ENCODE measurements around the gene MPIG6B. TPM values are rescaled to one million over a fixed set of nuclear protein-coding genes. Genes with fewer than 3 reads are reported as not detected.
A peak's percentile ranks its signal among the peaks of the same experiment; 100 is the strongest.

The MPIG6B gene
- polyA plus RNA-seq, 2 of the 4 experiments (the other 2 are of a cell fraction): not detected

DNA sequence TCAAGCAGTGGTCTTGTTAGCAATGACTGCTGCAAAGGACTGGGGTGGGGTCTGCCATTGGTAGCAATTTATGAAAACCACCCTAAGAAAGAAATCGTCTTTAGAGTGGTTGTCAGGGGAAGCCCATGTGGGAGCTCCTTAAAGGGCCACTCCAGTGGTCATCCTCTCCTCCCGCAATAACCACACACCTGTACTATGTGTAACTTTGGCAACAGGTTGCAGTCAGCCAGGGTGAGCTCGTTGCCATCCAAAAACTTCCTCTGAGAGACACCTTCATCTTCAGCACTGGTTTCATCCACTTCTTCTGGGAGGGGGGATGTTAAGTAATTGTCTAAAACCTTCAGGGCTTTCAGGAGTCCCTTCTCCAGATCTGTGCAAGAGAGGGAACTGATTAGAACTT is 8.9 kb downstream of the MPIG6B start:
- TF ChIP-seq HOXB13 (CRISPR knock-in tag; IDR thresholded peaks at IDR 0.05; ENCODE audit: low read depth) (no peak), JUN (IDR thresholded peaks at IDR 0.05) (no peak), CHD2 (IDR thresholded peaks at IDR 0.05; ENCODE audit: low read length, partially characterized antibody) (no peak), MAFK (IDR thresholded peaks at IDR 0.05; ENCODE audit: partially characterized antibody) (no peak), RFX5 (IDR thresholded peaks at IDR 0.05) (no peak), BHLHE40 (IDR thresholded peaks at IDR 0.05; ENCODE audit: low read depth, low read length) (no peak), RNF2 (IDR thresholded peaks at IDR 0.05; ENCODE audit: borderline replicate concordance, low read depth) (no peak), JUNB (IDR thresholded peaks at IDR 0.05) (no peak)
- TF ChIP-seq, protein P1, sequence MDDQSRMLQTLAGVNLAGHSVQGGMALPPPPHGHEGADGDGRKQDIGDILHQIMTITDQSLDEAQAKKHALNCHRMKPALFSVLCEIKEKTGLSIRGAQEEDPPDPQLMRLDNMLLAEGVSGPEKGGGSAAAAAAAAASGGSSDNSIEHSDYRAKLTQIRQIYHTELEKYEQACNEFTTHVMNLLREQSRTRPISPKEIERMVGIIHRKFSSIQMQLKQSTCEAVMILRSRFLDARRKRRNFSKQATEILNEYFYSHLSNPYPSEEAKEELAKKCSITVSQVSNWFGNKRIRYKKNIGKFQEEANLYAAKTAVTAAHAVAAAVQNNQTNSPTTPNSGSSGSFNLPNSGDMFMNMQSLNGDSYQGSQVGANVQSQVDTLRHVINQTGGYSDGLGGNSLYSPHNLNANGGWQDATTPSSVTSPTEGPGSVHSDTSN (IDR thresholded peaks at IDR 0.05): no peak
- DNase-seq (ENCODE audit: low read depth in 1 of 2, low spot score in 1 of 2) (no peak), ATAC-seq (no peak), FAIRE-seq (no peak)
- Histone ChIP-seq H3K9me3 (no peaks in the 10 kb centered on the region), H3K4me2 (no peak overlapping the region), H3K4me1 (peaks cover 23% of the 10 kb centered on the region), H3K4me3 (no peak overlapping the region), H3K27ac (no peak overlapping the region)
- WGBS (ENCODE audit: missing lambda C conversion rate): 78% methylated on average over 3 of the region's 3 CpGs
- POLR2A ChIA-PET: no interaction called here
- CTCF ChIA-PET: interaction anchor here (0.8 to 1.1 kb wide), 2 partner anchors 15 to 20 kb away, joined by 3 read pairs; no protein-coding TSS in a partner anchor

DNA sequence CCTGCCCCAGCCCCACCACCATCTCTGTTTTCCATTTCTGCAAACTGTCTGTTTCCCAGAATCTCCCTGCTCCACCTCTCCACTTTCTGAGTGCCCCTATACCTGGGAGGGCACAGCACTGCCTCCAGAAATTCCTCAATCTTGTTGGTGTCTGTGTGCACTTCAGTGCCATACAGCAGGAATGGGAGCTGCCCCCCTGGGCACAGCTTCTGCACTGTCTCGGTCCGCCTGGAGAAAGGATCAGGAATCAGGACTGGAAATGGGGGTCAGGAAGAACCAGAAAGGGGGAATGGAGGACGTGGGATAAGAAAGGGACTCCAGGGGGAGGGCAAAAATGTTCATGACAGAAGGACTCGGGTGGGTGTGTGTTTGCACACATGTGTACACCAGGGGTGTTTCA is 10.6 kb downstream of the MPIG6B start:
- no peaks in the 10 kb centered on the region for H3K9me3 ChIP-seq
- H3K27ac ChIP-seq: peak overlapping the region; percentile 94 to 99; a peak in 4 of 6 replicates
- FAIRE-seq: no peak
- peaks cover 40% of the 10 kb centered on the region for H3K4me1 ChIP-seq
- no peak overlapping the region; the same call in 2 of the 3 replicates for H3K4me3 ChIP-seq
- ChIA-PET POLR2A (interaction anchor here (0.6 kb wide), 1 partner anchor 8 kb away, joined by 4 read pairs; no protein-coding TSS in a partner anchor), CTCF (interaction anchor here (0.7 kb wide), 2 partner anchors 35 to 46 kb away, joined by 3 read pairs; no protein-coding TSS in a partner anchor)
- TF ChIP-seq EHMT2 (IDR thresholded peaks at IDR 0.05; ENCODE audit: low read depth): no peak
- TF ChIP-seq, protein P2, sequence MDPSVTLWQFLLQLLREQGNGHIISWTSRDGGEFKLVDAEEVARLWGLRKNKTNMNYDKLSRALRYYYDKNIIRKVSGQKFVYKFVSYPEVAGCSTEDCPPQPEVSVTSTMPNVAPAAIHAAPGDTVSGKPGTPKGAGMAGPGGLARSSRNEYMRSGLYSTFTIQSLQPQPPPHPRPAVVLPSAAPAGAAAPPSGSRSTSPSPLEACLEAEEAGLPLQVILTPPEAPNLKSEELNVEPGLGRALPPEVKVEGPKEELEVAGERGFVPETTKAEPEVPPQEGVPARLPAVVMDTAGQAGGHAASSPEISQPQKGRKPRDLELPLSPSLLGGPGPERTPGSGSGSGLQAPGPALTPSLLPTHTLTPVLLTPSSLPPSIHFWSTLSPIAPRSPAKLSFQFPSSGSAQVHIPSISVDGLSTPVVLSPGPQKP (IDR thresholded peaks at IDR 0.05; ENCODE audit: low read depth, low read length): no peak
- no peak for TF ChIP-seq KDM5A (IDR thresholded peaks at IDR 0.05)
- TF ChIP-seq, protein P3, sequence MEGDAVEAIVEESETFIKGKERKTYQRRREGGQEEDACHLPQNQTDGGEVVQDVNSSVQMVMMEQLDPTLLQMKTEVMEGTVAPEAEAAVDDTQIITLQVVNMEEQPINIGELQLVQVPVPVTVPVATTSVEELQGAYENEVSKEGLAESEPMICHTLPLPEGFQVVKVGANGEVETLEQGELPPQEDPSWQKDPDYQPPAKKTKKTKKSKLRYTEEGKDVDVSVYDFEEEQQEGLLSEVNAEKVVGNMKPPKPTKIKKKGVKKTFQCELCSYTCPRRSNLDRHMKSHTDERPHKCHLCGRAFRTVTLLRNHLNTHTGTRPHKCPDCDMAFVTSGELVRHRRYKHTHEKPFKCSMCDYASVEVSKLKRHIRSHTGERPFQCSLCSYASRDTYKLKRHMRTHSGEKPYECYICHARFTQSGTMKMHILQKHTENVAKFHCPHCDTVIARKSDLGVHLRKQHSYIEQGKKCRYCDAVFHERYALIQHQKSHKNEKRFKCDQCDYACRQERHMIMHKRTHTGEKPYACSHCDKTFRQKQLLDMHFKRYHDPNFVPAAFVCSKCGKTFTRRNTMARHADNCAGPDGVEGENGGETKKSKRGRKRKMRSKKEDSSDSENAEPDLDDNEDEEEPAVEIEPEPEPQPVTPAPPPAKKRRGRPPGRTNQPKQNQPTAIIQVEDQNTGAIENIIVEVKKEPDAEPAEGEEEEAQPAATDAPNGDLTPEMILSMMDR (IDR thresholded peaks at IDR 0.05): no peak
- no peak for TF ChIP-seq GATA3 (IDR thresholded peaks at IDR 0.05; ENCODE audit: borderline replicate concordance)
- no peak for TF ChIP-seq HOXB5 (CRISPR knock-in tag; IDR thresholded peaks at IDR 0.05)
- no peak for TF ChIP-seq TFCP2L1 (CRISPR knock-in tag; IDR thresholded peaks at IDR 0.05)
- TF ChIP-seq, protein P4, sequence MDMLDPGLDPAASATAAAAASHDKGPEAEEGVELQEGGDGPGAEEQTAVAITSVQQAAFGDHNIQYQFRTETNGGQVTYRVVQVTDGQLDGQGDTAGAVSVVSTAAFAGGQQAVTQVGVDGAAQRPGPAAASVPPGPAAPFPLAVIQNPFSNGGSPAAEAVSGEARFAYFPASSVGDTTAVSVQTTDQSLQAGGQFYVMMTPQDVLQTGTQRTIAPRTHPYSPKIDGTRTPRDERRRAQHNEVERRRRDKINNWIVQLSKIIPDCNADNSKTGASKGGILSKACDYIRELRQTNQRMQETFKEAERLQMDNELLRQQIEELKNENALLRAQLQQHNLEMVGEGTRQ (IDR thresholded peaks at IDR 0.05): no peak
- no peak for DNase-seq (ENCODE audit: low read depth in 1 of 2, low spot score in 1 of 2)
- peak overlapping the region; percentile 99 for H3K4me2 ChIP-seq
- WGBS (ENCODE audit: missing lambda C conversion rate): 82% methylated on average over 4 of the region's 4 CpGs
- ATAC-seq: no peak

DNA sequence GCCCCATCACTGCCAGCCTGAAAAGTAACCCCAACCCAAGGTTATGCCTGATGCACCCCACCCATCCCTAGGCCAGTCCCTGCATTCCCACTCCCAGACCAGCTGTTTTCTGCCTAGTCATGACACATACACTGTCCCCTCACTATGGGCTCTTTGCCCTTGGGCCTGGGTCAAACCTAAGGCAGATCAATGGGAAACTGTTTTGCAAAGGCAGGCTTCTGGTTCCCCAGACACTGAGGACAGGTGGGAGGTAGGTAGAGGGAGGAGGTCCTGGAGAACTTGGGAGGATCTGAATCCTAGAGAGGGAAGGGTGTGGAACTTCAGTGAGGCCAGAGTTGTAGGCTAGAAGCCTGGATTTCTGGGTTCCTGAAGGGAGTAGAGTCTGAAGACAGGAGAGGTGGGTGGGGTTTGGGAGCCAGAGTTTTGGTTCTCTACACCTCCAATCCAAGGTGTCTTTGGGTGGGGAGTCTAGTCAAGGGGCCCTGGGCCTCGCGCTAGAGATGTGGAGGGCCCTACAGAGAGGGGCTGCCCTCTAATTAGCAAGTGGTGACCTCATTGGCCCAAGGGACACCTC is 11.2 kb downstream of the MPIG6B start:
- H3K4me2 ChIP-seq: peak overlapping the region; percentile 99
- peaks cover 45% of the 10 kb centered on the region for H3K4me1 ChIP-seq
- POLR2A ChIA-PET: interaction anchor here (0.6 to 1.0 kb wide), 4 partner anchors 9 to 93 kb away, joined by 3 to 5 read pairs (median 4); partner anchors contain the start of genes HSPA1A, HSPA1B and HSPA1L
- TF ChIP-seq BHLHE40 (IDR thresholded peaks at IDR 0.05; ENCODE audit: low read depth, low read length) (no peak), MAFK (IDR thresholded peaks at IDR 0.05; ENCODE audit: partially characterized antibody) (peak; percentile 2)
- TF ChIP-seq, protein P5, sequence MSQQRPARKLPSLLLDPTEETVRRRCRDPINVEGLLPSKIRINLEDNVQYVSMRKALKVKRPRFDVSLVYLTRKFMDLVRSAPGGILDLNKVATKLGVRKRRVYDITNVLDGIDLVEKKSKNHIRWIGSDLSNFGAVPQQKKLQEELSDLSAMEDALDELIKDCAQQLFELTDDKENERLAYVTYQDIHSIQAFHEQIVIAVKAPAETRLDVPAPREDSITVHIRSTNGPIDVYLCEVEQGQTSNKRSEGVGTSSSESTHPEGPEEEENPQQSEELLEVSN (IDR thresholded peaks at IDR 0.05; ENCODE audit: borderline replicate concordance, low read depth): no peak
- H3K27ac ChIP-seq: peak overlapping the region; percentile 94 to 99
- DNase-seq (ENCODE audit: low read depth in 1 of 2, low spot score in 1 of 2) (no peak), ATAC-seq (no peak), FAIRE-seq (no peak)
- CTCF ChIA-PET: interaction anchor here (0.6 kb wide), 1 partner anchor 62 kb away, joined by 3 read pairs; the partner anchor contains the start of gene VARS1
- WGBS (ENCODE audit: missing lambda C conversion rate): 6% methylated on average over 2 of the region's 2 CpGs
- no peaks in the 10 kb centered on the region for H3K9me3 ChIP-seq
- peak overlapping the region; percentile 70 for H3K4me3 ChIP-seq
